ENCODE data around the gene FAIM2.

The FAIM2 gene

DNA sequence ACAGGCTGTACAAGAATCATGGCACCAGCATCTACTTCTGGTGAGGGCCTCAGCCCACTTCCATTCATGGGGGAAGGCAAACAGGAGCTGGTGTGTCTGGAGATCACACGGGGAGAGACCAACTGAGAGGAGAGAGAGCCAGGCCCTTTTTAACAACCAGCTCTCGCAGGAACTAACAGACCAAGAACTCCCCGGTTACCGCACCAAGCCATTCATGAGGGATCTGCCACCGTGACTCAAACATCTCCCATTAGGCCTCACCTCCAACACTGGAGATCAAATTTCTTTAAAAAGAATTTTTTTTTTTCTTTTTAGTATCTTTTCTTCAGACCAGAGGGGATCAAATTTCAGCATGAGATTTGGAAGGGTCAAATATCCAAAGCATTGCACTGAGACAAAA lies 30.1 kb upstream of the FAIM2 start:
- no peak for DNase-seq (ENCODE audit: low spot score)
- TF ChIP-seq, protein P1, sequence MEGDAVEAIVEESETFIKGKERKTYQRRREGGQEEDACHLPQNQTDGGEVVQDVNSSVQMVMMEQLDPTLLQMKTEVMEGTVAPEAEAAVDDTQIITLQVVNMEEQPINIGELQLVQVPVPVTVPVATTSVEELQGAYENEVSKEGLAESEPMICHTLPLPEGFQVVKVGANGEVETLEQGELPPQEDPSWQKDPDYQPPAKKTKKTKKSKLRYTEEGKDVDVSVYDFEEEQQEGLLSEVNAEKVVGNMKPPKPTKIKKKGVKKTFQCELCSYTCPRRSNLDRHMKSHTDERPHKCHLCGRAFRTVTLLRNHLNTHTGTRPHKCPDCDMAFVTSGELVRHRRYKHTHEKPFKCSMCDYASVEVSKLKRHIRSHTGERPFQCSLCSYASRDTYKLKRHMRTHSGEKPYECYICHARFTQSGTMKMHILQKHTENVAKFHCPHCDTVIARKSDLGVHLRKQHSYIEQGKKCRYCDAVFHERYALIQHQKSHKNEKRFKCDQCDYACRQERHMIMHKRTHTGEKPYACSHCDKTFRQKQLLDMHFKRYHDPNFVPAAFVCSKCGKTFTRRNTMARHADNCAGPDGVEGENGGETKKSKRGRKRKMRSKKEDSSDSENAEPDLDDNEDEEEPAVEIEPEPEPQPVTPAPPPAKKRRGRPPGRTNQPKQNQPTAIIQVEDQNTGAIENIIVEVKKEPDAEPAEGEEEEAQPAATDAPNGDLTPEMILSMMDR (IDR thresholded peaks at IDR 0.05; ENCODE audit: borderline replicate concordance, control extremely low read depth, extremely low read depth, insufficient read depth, missing control alignments), result no peak
- in situ Hi-C loops (cut with MboI; ENCODE audit: low sequenced_read_pairs, unreplicated experiment), result no loop called here

- in situ Hi-C loops (cut with MboI; ENCODE audit: low sequenced_read_pairs, unreplicated experiment), result no loop called here
- DNase-seq (ENCODE audit: low spot score), result no peak
- TF ChIP-seq, protein P1 (IDR thresholded peaks at IDR 0.05; ENCODE audit: borderline replicate concordance, control extremely low read depth, extremely low read depth, insufficient read depth, missing control alignments), result no peak
Observed at GRCh38 chr12:49932533-49933130, 28.9 kb upstream of the FAIM2 start.

GRCh38 chr12:49932023-49932422 lies 28.3 kb upstream of the FAIM2 start:
- no peak for DNase-seq (ENCODE audit: low spot score)
- in situ Hi-C loops (cut with MboI; ENCODE audit: low sequenced_read_pairs, unreplicated experiment), result no loop called here
- TF ChIP-seq, protein P1 (IDR thresholded peaks at IDR 0.05; ENCODE audit: borderline replicate concordance, control extremely low read depth, extremely low read depth, insufficient read depth, missing control alignments), result no peak

- DNase-seq (ENCODE audit: low spot score), result no peak
- in situ Hi-C loops (cut with MboI; ENCODE audit: low sequenced_read_pairs, unreplicated experiment), result no loop called here
- TF ChIP-seq, protein P1 (IDR thresholded peaks at IDR 0.05; ENCODE audit: borderline replicate concordance, control extremely low read depth, extremely low read depth, insufficient read depth, missing control alignments), result no peak
Observed at GRCh38 chr12:49930515-49931288, 27.0 kb upstream of the FAIM2 start.

- TF ChIP-seq, protein P1 (IDR thresholded peaks at IDR 0.05; ENCODE audit: borderline replicate concordance, control extremely low read depth, extremely low read depth, insufficient read depth, missing control alignments), result no peak
- no peak for DNase-seq (ENCODE audit: low spot score)
- in situ Hi-C loops (cut with MboI; ENCODE audit: low sequenced_read_pairs, unreplicated experiment), result no loop called here
Observed at GRCh38 chr12:49929581-49929980, 25.9 kb upstream of the FAIM2 start.

DNA sequence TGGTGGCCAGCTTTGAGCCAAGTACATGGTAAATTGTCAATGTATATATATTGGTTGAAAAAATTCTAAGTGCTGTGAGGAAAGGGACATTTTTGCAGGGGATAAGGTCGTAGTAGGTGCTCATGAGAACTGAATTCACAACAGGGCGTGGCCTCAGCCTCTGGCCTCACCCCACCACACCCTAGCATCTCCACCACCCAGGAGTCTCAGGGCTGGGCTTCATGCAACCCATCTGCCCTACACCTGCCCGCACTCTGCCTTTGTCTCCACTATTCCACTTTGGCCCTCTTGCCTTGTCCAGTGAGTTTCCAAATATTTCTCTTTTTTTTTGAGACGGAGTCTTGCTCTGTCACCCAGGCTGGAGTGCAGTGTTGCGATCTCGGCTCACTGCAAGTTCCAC lies 24.8 kb upstream of the FAIM2 start:
- TF ChIP-seq, protein P1 (IDR thresholded peaks at IDR 0.05; ENCODE audit: borderline replicate concordance, control extremely low read depth, extremely low read depth, insufficient read depth, missing control alignments), result no peak
- in situ Hi-C loops (cut with MboI; ENCODE audit: low sequenced_read_pairs, unreplicated experiment), result no loop called here
- DNase-seq (ENCODE audit: low spot score), result no peak
